GM21515 (cell line): ENCODE data around the gene LCE1E.

Source experiments
- ATAC-seq: cut with Tn5 transposase; IDR thresholded peaks from one replicate; pipeline ENCODE4 v1.9.1; 2021; ENCODE audit not compliant: unreplicated experiment

The LCE1E gene

GRCh38 chr1:152777510-152778137 lies 8.4 kb upstream of the LCE1E start:
- no peak for ATAC-seq

GRCh38 chr1:152783095-152783494 lies 3.0 kb upstream of the LCE1E start:
- ATAC-seq: no peak

GRCh38 chr1:152795686-152796085 lies 9.6 kb downstream of the LCE1E start:
- ATAC-seq: no peak

- ATAC-seq: no peak
These were observed 10.4 kb downstream of the LCE1E start, which contains the start of gene LCE1D for GRCh38 chr1:152796421-152796820. Gene LCE1D (plus strand): TSS chr1:152796721. CDS start chr1:152797795, 1,074 bp downstream.

GRCh38 chr1:152801333-152801732 lies 15.3 kb downstream of the LCE1E start:
- ATAC-seq: no peak

GRCh38 chr1:152806576-152806975 lies 20.5 kb downstream of the LCE1E start, which contains the start of gene LCE1C:
Gene LCE1C (minus strand): TSS chr1:152806651. CDS start chr1:152805478, 1,173 bp downstream.
- ATAC-seq: no peak

GRCh38 chr1:152811050-152811449 lies 25.0 kb downstream of the LCE1E start:
- no peak for ATAC-seq

GRCh38 chr1:152811671-152812070 lies 25.6 kb downstream of the LCE1E start, which contains the start of gene LCE1B:
Gene LCE1B (plus strand): TSS chr1:152811971. CDS start chr1:152812447, 476 bp downstream.
- ATAC-seq: no peak

GRCh38 chr1:152817309-152817708 lies 31.3 kb downstream of the LCE1E start:
- ATAC-seq: no peak

- ATAC-seq: no peak
These were observed 37.2 kb downstream of the LCE1E start for GRCh38 chr1:152823294-152823693.

GRCh38 chr1:152824964-152825363 lies 38.9 kb downstream of the LCE1E start:
- ATAC-seq: no peak

- no peak for ATAC-seq
These were observed 41.1 kb downstream of the LCE1E start, which contains the start of gene LCE1A for GRCh38 chr1:152827173-152827572. Gene LCE1A (plus strand): TSS chr1:152827473. CDS start chr1:152827473, 0 bp downstream.

- no peak for ATAC-seq
These were observed 50.8 kb downstream of the LCE1E start for GRCh38 chr1:152836870-152837269.
